OCI-M1 (cell line): ENCODE results near the gene WDR36.

ENCODE experiments used
- DNase-seq: peaks from one replicate; lab custom pipeline; 2025; lab: John Stamatoyannopoulos, UW

The WDR36 gene

GRCh38 chr5:111092062-111092853 lies at the start of gene WDR36:
Gene WDR36 (plus strand): TSS chr5:111092348. CDS start chr5:111092457, 109 bp downstream.
- peak; percentile 95 for DNase-seq

- peak; percentile 6 for DNase-seq
Observed at GRCh38 chr5:111043712-111044506, 48.2 kb upstream of the WDR36 start.

DNA sequence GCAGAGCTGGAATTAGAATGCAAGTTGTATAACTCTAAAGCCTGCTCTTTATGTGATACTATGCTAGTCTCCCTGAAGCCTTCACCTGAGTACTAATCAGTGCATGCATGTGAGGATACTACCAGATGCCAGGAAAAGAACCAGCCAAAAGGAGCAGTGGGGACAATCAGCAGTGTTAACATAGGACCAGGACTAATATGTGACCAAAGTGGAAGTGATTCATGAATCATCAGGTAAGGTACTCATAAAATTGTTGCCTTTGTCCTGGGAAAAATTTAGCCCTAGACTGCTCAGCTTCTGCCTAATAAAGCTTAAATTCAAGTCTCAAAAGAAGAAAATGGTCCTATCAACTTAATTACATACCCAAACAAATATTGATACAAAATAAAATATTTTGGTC lies 34.1 kb upstream of the WDR36 start:
- no peak for DNase-seq

GRCh38 chr5:111060169-111060568 lies 32.0 kb upstream of the WDR36 start:
- no peak for DNase-seq

- no peak for DNase-seq
Observed at GRCh38 chr5:111061618-111062017, 30.5 kb upstream of the WDR36 start.

- no peak for DNase-seq
Observed at GRCh38 chr5:111063709-111064322, 28.3 kb upstream of the WDR36 start.

GRCh38 chr5:111066261-111066938 lies 25.7 kb upstream of the WDR36 start:
- no peak for DNase-seq

DNA sequence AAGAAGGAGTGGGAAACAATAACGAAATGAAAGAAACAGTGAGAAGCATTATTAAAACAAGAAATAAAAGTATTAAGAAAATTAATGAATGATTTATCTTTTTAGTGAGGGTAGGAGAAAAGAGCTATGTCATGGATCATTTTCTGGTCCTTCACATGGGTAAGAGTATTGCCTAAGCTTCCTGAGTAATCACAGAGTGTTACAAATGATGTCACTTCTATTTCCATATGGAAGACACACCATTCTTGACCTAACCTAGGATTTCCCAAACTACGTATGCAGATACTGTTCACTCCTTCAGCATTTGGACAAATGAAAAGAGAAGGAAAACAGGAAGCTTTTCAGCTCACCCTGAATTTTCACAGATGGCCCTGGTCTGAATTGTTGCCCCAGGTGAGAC lies 23.9 kb upstream of the WDR36 start:
- DNase-seq: no peak

DNA sequence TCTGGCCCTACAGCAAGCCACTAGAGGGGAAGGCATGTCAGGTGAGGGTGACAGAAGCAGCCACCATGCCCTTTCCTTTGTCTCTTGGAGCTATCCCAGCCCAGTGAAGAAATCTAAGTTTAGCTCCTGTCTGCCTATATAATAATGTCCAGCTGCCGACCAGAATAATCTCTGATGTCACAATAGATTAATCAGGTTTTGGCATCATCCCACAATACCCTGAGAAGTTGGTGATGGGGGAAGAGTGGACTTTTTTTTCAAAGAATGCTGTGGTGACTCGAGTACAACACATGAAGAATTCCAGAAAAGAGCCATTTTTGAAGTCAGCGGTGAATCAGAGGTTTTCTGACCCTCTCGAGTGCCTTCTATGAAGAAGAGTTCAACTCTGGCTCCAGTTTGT lies 22.3 kb upstream of the WDR36 start:
- no peak for DNase-seq

DNA sequence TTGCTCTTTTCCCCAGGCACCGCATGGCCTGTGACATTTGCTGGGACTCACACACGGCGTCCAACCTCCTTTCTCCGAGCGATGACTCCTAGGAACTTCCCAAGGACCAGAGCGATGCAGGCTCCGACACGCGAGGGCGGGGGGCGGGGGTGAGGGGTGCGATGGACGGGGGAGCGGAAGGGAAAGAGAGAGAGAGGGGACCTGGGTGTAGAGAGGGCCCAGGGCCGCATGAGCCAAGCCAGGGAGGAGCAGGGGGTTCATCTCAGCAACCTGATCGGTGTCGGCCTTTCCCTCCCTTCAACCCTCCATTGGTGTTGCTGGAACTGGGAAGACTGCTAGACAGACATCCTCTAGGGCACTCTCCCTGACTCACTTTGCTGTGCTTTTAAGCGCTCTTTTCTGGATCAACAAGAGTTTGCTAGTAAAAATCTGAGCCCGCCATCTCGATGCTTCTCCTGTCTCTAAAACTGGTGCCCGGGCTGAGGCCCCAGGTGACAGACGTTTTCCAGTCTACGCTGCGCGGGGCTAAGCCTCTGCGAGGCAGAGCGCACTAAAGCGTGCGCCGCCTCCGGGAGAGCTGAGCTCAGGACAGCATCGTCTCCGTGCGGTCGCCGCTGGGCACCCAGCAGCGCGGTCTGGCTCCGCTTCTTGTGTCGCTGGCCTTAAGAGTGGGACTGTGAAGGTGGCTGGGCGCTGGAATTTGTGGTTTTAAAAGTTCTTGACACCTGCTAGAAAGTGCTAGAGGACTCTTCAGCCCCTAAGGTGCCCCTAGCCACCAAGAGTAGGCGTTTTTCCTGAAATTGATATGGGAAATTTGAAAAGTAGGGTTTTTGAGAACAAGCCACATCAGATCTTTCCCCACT lies 21.6 kb upstream of the WDR36 start:
- no peak for DNase-seq

DNA sequence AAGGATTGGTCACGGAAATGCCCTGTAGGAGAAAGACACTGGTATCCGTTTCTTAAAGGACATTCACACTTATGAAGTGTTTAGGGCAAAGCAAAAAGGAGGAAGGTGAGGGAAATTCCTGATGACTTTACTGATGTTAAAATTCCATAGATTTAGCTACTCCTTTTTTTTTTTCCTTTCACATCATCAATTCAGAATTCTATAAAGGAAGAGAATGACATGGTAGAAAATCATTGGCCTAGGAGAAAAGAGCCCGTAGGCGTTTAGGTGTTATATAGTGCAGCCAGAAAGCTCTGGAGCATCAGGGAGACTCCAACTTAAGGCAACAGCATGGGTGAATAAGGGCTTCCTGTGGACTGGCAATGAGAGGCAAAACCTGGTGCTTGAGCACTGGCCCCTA lies 20.7 kb upstream of the WDR36 start, which contains the start of gene TSLP:
TSLP (plus strand) TSS at position 301 of the 400 bp plus-strand sequence. CDS start 178 bp downstream, outside the sequence.
- no peak for DNase-seq

DNA sequence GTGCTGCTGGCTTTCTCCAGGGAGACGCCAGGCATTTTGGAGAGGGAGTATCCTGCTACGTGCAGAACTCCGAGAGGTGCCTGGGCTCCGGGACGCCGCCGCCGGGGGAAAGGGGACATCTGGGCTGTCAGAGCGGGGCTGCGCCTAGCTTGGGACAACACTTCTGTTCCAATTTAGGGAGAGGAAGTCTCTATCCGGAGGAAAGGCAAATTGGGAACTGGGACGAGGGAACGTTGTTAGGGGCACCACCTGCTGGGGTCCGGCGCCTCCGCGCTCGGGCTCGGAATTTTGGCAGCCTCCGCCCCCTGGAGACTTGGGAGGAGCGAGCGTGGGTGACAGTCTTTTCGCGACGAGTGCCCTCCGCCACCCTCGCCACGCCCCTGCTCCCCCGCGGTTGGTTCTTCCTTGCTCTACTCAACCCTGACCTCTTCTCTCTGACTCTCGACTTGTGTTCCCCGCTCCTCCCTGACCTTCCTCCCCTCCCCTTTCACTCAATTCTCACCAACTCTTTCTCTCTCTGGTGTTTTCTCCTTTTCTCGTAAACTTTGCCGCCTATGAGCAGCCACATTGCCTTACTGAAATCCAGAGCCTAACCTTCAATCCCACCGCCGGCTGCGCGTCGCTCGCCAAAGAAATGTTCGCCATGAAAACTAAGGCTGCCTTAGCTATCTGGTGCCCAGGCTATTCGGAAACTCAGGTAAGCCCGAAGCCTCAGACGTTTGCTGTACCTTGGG lies 19.0 kb upstream of the WDR36 start:
- peak; percentile 79 for DNase-seq

DNA sequence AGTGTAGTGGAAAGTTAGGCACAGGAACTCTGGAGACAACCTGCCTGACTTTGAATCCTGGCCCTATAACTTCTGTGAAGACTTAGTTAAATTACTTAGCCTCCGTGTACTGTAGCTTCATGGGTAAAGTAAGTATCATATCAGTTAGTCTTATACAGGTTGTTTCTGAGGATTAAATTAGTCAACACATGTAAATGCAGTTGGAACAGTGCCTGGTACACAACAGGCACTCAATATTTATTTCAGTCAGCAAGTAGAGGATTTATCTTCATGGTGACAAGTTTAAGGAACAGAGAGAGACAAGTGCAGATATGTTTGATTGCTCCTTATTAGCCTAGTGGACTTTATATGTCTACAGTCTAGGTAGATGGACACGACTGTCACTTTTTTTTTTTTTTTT lies 17.9 kb upstream of the WDR36 start:
- DNase-seq: no peak

DNA sequence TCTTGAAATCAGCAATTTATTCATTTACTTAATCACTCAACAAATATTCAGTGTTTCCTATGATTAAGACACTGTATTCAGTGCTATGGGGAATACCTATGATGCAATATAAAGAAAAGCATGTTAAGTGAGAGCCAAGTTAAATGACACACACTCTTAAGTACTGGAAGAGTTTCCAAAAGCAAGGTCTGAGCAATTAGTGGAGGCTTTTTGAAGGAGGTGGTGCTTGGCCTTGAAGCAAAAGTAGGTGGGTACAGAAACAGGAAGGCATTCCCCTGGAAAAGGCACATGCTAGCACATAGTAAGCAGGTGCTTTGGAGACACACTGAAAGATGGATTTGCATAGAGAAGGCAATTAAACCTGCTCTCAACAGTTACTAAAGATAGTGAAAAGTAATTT lies 16.6 kb upstream of the WDR36 start:
- DNase-seq: peak; percentile 54

GRCh38 chr5:111076091-111076490 lies 16.1 kb upstream of the WDR36 start:
- DNase-seq: no peak

DNA sequence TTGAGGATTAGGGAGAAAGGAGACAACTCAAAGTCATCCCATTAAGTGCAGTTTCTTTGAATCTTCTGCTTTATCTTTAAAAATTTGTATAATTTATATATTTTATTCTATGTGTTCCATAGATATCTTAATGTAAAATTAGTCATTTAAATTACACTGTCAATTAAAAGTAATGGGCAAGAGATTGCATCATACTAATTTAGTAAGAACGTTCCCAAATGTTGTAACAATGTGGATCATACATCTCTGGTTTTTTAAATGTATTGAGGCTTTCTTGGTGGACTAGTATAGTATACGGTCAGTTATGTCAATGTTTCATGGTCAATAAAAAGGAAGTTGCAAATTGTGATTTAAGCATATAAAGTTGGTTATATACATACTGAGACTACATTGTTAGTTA lies 14.5 kb upstream of the WDR36 start:
- DNase-seq: no peak

- DNase-seq: no peak
Observed at GRCh38 chr5:111079846-111080245, 12.3 kb upstream of the WDR36 start.

DNA sequence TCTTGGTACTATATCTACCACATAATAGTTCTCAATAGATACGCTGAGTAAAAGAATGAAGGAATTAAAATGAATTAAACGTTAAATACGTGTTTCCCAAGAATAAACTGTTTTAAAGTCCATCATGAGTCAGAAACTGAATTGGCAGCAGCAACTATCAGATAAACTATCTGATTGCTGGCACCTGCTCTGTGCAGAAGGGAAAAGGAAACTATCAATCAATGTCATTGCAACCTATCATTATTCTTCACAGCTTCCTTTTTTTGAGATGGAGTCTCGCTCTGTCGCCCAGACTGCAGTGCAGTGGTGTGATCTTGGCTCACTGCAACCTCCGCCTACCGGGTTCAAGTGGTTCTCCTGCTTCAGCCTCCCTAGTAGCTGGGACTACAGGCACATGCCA lies 8.8 kb upstream of the WDR36 start:
- peak; percentile 29 for DNase-seq

- DNase-seq: no peak
Observed at GRCh38 chr5:111095982-111096381, 3.8 kb downstream of the WDR36 start.

- no peak for DNase-seq
Observed at GRCh38 chr5:111099058-111099778, 7.1 kb downstream of the WDR36 start.
